Neuronal stem cell (in vitro differentiated cells): ENCODE results near the gene PCGF3.
"Not testable (repeated sequence)": the region's sequence is repeated elsewhere in the genome, so short reads cannot be mapped to it uniquely, and the experiment has no call there.

ENCODE experiments used
- DNase-seq: peaks from one replicate; pipeline ENCODE4 v3.0.0-alpha.2; 2013; ENCODE audit warnings: low spot score
- H2AFZ ChIP-seq: one replicate; pipeline ENCODE4 v1.6.1; 2013; ENCODE audit warnings: mild to moderate bottlenecking, low read length, inconsistent platforms
- H2AK5ac ChIP-seq: 2 replicates; pipeline ENCODE4 v1.6.1; 2013; ENCODE audit warnings: low read depth, mild to moderate bottlenecking, inconsistent platforms, low read length, moderate library complexity, mixed read lengths
- H2BK120ac ChIP-seq: 2 replicates; pipeline ENCODE4 v1.6.1; 2013; ENCODE audit warnings: low read depth, mild to moderate bottlenecking, inconsistent platforms, low read length, moderate library complexity, mixed read lengths
- H2BK12ac ChIP-seq: one replicate; pipeline ENCODE4 v1.6.1; 2013; ENCODE audit warnings: low read length, inconsistent platforms
- H2BK15ac ChIP-seq: 2 replicates; pipeline ENCODE4 v1.6.1; 2013; ENCODE audit warnings: mild to moderate bottlenecking, low read length, inconsistent platforms, mixed read lengths
- H2BK5ac ChIP-seq: one replicate; pipeline ENCODE4 v1.6.1; 2013; ENCODE audit warnings: inconsistent platforms, mild to moderate bottlenecking, low read length, moderate library complexity
- H3K14ac ChIP-seq: one replicate; pipeline ENCODE4 v1.6.1; 2013; ENCODE audit warnings: low read length, inconsistent platforms
- H3K18ac ChIP-seq: 2 replicates; pipeline ENCODE4 v1.6.1; 2013; ENCODE audit warnings: low read length, inconsistent platforms
- H3K23ac ChIP-seq: 2 replicates; pipeline ENCODE4 v1.6.1; 2013; ENCODE audit warnings: low read depth, mild to moderate bottlenecking, mixed read lengths, low read length, inconsistent platforms; ENCODE audit not compliant: poor library complexity
- H3K27ac ChIP-seq: replicated peaks from 3 replicates; pipeline ENCODE4 v1.5.1; 2013; ENCODE audit warnings: low read length, inconsistent platforms
- H3K27me3 ChIP-seq, 3 experiments: 2 replicates each; pipeline ENCODE4 v1.6.1; 2013; ENCODE audit warnings: low read length in 3 of 3, mild to moderate bottlenecking in 2 of 3, inconsistent platforms in 1 of 3, low read depth in 1 of 3, mixed read lengths in 1 of 3, moderate library complexity in 1 of 3; ENCODE audit not compliant: control insufficient read depth in 3 of 3, insufficient read depth in 3 of 3
- H3K36me3 ChIP-seq, 2 donors: replicated peaks in 1 of 2; 2 replicates each; pipeline ENCODE4 v1.6.1; 2013; ENCODE audit warnings: low read length in 2 of 2; ENCODE audit not compliant: control insufficient read depth in 2 of 2, insufficient read depth in 2 of 2
- H3K4ac ChIP-seq: 2 replicates; pipeline ENCODE4 v1.6.1; 2013; ENCODE audit warnings: inconsistent platforms, mild to moderate bottlenecking, low read length, moderate library complexity
- H3K4me1 ChIP-seq, 2 donors: 1 replicate in 1 of 2; 2 replicates in 1 of 2; pipeline ENCODE4 v1.6.1; 2013; ENCODE audit warnings: low read length in 2 of 2, low read depth in 1 of 2; ENCODE audit not compliant: control insufficient read depth in 2 of 2, insufficient read depth in 1 of 2
- H3K4me2 ChIP-seq: one replicate; pipeline ENCODE4 v1.6.1; 2013; ENCODE audit warnings: mild to moderate bottlenecking, low read length, inconsistent platforms; ENCODE audit not compliant: insufficient read depth, poor library complexity, severe bottlenecking
- H3K4me3 ChIP-seq, 2 donors: 2 replicates each; pipeline ENCODE4 v1.5.1; 2013; ENCODE audit warnings: low read length in 2 of 2, mild to moderate bottlenecking in 2 of 2, inconsistent platforms in 1 of 2, moderate library complexity in 1 of 2
- H3K79me1 ChIP-seq: one replicate; pipeline ENCODE4 v1.6.1; 2013; ENCODE audit warnings: low read depth, mild to moderate bottlenecking, inconsistent platforms, low read length, moderate library complexity
- H3K9ac ChIP-seq: one replicate; pipeline ENCODE4 v1.6.1; 2013; ENCODE audit warnings: mild to moderate bottlenecking, low read depth, low read length, inconsistent platforms; ENCODE audit not compliant: poor library complexity
- H3K9me3 ChIP-seq, 2 donors: replicated peaks in 1 of 2; 2 replicates each; pipeline versions ENCODE3 to v1.6.1; 2013; ENCODE audit warnings: low read length in 2 of 2, mild to moderate bottlenecking in 2 of 2, inconsistent platforms in 1 of 2, low read depth in 1 of 2, mixed read lengths in 1 of 2, moderate library complexity in 1 of 2; ENCODE audit not compliant: control insufficient read depth in 2 of 2, insufficient read depth in 1 of 2
- H4K8ac ChIP-seq: one replicate; pipeline ENCODE4 v1.6.1; 2013; ENCODE audit warnings: low read depth, mild to moderate bottlenecking, inconsistent platforms, low read length, moderate library complexity
- H4K91ac ChIP-seq: one replicate; pipeline ENCODE4 v1.6.1; 2013; ENCODE audit warnings: low read length, low read depth, mild to moderate bottlenecking, inconsistent platforms; ENCODE audit not compliant: poor library complexity
- WGBS, 2 donors: extraction: QIAGEN DNeasy Blood & Tissue Kit; methylation state at CpG; one replicate each; pipeline ENCODE4 v1.1.7; 2013; ENCODE audit warnings: missing lambda C conversion rate in 2 of 2, mixed read lengths in 1 of 2; ENCODE audit not compliant: insufficient read length in 2 of 2, insufficient replicate concordance in 1 of 2; ENCODE audit errors: extremely low coverage in 2 of 2; 5-methylcytosine and 5-hydroxymethylcytosine counted together

PCGF3 gene

DNA sequence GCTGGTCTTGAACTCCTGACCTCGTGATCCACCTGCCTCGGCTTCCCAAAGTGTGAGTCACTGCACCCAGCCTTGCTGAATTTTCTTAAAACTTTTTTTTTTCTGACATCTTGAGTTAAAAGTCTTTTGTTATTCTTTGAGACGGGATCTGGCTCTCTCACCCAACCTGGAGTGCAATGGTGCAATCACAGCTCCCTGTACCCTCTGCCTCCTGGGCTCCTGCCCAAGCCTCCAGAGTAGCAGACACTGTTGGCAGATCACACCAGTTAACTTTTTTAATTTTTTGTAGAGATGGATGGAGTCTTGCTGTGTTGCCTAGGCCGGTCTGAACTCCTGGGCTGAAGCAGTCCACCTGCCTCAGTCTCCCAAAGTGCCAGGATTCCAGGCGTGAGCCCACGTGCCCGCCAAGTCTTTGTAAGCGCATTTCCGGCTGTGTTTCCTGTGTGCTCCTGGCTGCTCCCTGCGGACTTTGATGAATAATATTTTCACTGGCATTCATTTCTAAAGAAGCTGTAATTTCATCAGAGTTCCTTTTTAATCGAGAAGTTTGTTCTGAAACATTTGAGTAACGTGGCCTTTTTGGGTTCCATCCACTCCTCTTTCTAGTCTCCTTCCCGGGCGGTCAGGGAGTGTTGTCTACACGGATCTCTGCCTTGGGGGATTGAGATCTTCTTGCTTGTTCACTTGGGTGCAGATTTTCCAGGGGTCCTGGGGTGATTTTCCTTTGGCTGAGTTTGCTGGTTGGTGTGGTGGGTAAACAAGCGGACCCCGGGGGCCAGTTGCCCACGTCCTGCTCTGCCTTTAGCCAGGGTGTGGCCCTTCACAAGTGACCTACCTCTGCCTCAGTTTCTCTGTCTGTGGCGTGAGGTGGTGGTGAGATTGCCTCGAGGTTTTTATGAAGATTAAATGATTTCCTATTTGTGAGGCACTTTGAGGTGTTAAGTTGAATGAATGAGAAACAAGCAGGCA, 44.4 kb downstream of the PCGF3 start:
- Histone ChIP-seq H3K23ac (no peak overlapping the region), H3K4me3 (no peak overlapping the region), H2BK12ac (no peak overlapping the region), H4K8ac (no peak overlapping the region), H3K18ac (no peak overlapping the region), H3K4me1 (no peaks in the 10 kb centered on the region), H3K27ac (no peak overlapping the region), H3K4me2 (no peak overlapping the region), H2AFZ (no peak overlapping the region), H2AK5ac (no peak overlapping the region), H2BK5ac (no peak overlapping the region), H4K91ac (no peak overlapping the region), H3K36me3 (peaks cover 27 to 71% of the 10 kb centered on the region in 2 donors), H3K79me1 (peaks cover 7% of the 10 kb centered on the region), H2BK120ac (no peak overlapping the region), H2BK15ac (no peak overlapping the region), H3K9me3 (no peaks in the 10 kb centered on the region), H3K9ac (no peak overlapping the region), H3K27me3 (no peaks in the 10 kb centered on the region), H3K14ac (no peak overlapping the region), H3K4ac (no peak overlapping the region)
- no CpG with 5 or more reads among the region's 20 CpGs for WGBS, 2 donors
- DNase-seq: no peak

DNA sequence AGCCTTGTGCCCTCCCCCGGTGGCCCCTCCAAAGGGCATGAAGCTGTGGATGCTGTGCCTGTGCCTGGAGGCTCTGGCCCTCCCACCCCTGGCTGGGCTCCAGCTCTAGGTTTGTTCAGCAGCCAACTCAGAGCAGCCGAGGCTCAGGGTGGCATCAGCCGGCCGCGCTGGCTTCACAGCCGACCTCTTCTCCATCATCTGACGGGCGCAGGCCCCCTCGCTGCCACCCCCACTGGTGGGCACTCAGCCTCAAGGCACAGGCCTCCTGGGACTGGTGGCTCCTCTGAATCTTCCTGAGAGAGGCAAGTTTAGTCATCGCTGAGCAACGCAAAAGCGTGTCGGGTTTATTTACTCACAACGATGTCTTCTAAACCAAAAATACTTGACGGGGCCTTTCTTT, 46.0 kb downstream of the PCGF3 start:
- Histone ChIP-seq H3K9ac (no peak overlapping the region), H3K27ac (no peak overlapping the region), H3K4me1 (no peaks in the 10 kb centered on the region), H3K79me1 (peaks cover 7% of the 10 kb centered on the region), H2AFZ (no peak overlapping the region), H3K23ac (no peak overlapping the region), H3K14ac (no peak overlapping the region), H2AK5ac (no peak overlapping the region), H4K8ac (no peak overlapping the region), H3K4me2 (no peak overlapping the region), H3K4me3 (no peak overlapping the region), H2BK15ac (no peak overlapping the region), H4K91ac (no peak overlapping the region), H2BK120ac (no peak overlapping the region), H3K9me3 (peaks cover 0 to under 1% of the 10 kb centered on the region in 2 donors), H2BK12ac (no peak overlapping the region), H2BK5ac (no peak overlapping the region), H3K36me3 (peaks cover 31 to 88% of the 10 kb centered on the region in 2 donors), H3K18ac (no peak overlapping the region), H3K27me3 (no peaks in the 10 kb centered on the region), H3K4ac (no peak overlapping the region)
- DNase-seq: no peak
- no CpG with 5 or more reads among the region's 15 CpGs for WGBS, 2 donors

DNA sequence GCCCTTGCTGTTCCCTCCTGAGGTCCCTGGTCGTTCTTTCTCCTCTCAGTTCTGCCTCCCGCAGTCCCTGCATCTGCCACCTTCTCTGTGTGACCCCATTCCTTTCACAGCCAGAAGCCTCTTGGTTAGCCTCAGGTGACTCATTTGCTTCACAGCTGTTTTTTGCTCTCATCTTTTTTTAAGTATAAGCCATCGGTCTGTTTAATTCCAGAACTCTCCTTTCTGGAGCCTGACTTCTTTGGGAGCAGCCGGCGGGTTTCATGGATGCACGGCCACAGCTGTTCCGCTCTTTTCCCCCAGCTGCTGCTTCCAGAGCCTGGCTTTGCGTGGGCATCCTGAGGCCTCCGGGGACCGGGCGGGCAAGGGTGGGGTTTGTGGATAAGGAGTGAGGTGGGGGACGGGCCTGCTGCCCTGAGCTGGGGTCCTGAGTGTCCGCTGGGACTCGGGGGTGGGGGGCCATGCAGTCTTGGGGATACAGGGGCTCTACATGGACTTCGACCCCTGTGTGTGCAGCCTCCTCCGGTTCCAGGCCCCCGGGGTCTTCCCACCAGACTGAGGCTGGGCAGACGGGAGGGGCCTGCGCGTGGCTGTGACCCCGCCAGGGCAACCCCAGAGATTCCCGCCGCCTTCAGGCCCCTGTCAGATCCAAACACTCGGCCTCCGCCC, 46.7 kb downstream of the PCGF3 start:
- Histone ChIP-seq H2BK120ac (no peak overlapping the region), H3K23ac (no peak overlapping the region), H3K9me3 (peaks cover 3 to 7% of the 10 kb centered on the region in 2 donors), H2BK15ac (no peak overlapping the region), H3K4me2 (no peak overlapping the region), H3K36me3 (peaks cover 36 to 94% of the 10 kb centered on the region in 2 donors), H3K79me1 (peaks cover 10% of the 10 kb centered on the region), H3K4ac (no peak overlapping the region), H4K8ac (no peak overlapping the region), H3K4me1 (no peaks in the 10 kb centered on the region), H3K27me3 (no peaks in the 10 kb centered on the region), H4K91ac (no peak overlapping the region), H3K27ac (no peak overlapping the region), H3K4me3 (no peak overlapping the region), H2BK12ac (no peak overlapping the region), H3K9ac (no peak overlapping the region), H3K18ac (no peak overlapping the region), H2AFZ (no peak overlapping the region), H2AK5ac (no peak overlapping the region), H2BK5ac (no peak overlapping the region), H3K14ac (no peak overlapping the region)
- WGBS, 2 donors: no CpG with 5 or more reads among the region's 25 CpGs
- DNase-seq: no peak

DNA sequence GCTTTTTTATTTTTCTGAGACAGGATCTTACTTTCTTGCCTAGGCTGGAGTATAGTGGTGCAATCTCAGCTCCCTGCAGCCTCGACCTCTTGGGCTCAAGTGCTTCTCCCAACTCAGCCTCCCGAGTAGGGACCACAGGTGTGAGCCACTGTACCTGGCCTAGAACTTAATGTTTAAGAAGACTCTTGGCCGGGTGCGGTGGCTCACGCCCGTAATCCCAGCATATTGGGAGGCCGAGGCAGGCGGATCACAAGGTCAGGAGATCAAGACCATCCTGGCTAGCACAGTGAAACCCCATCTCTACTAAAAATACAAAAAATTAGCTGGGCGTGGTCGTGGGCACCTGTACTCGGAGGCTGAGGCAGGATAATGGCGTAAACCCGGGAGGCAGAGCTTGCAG, 47.6 kb downstream of the PCGF3 start:
- not testable (repeated sequence) for H3K4ac ChIP-seq, H2BK5ac ChIP-seq, H3K4me1 ChIP-seq, H3K9ac ChIP-seq, DNase-seq, H4K91ac ChIP-seq, H3K14ac ChIP-seq, H2BK12ac ChIP-seq, H3K9me3 ChIP-seq, H2AFZ ChIP-seq, H3K4me3 ChIP-seq, H2AK5ac ChIP-seq, H3K27ac ChIP-seq, H3K18ac ChIP-seq, H2BK15ac ChIP-seq, H4K8ac ChIP-seq, H2BK120ac ChIP-seq, H3K4me2 ChIP-seq, H3K23ac ChIP-seq, H3K27me3 ChIP-seq
- WGBS, 2 donors: no CpG with 5 or more reads among the region's 13 CpGs
- Histone ChIP-seq H3K36me3 (peaks cover 35 to 95% of the 10 kb centered on the region in 2 donors), H3K79me1 (peaks cover 10% of the 10 kb centered on the region)
